Measurements from ENCODE around the gene GMEB2. TPM values are rescaled to one million over a fixed set of nuclear protein-coding genes. Genes with fewer than 3 reads are reported as not detected.
"Not testable (repeated sequence)": the region's sequence is repeated elsewhere in the genome, so short reads cannot be mapped to it uniquely, and the experiment has no call there.

GMEB2 gene
- total RNA-seq, 8 experiments from 2014 or later = 5.6 to 11.8 (median 8.4) TPM

- ATAC-seq (replicated peaks in 6 of 8) = peak in 5 of 8 experiments; percentile 8 to 44 (median 39)
- in situ Hi-C loops (cut with MboI; ENCODE audit: low pct_unique_long_range_greater_than_20kb in 2 of 9, low sequenced_read_pairs in 9 of 9, unreplicated experiment in 9 of 9) = loop anchor here in 1 of 9 experiments (25.0 kb wide), 1 partner anchor 204 kb away; no protein-coding TSS in a partner anchor
- Histone ChIP-seq H3K4me3 (peak overlapping the region; percentile 21 to 33 (median 27)), H3K27ac (peak overlapping the region in 1 of 2 donors; percentile 29), H3K4me1 (replicated peaks in 1 of 2) (peaks cover 13 to 18% of the 10 kb centered on the region in 2 donors)
- no CpG with 5 or more reads among the region's 47 CpGs for WGBS, 10 experiments
These were observed 14.4 kb upstream of the GMEB2 start for GRCh38 chr20:63641146-63641791.

- H3K27ac ChIP-seq; H3K4me3 ChIP-seq; ATAC-seq (replicated peaks in 6 of 8): not testable (repeated sequence)
- in situ Hi-C loops (cut with MboI; ENCODE audit: low pct_unique_long_range_greater_than_20kb in 2 of 9, low sequenced_read_pairs in 9 of 9, unreplicated experiment in 9 of 9) = loop anchor here in 1 of 9 experiments (25.0 kb wide), 1 partner anchor 203 kb away; no protein-coding TSS in a partner anchor
- peaks cover 13 to 18% of the 10 kb centered on the region in 2 donors for H3K4me1 ChIP-seq (replicated peaks in 1 of 2)
- no CpG with 5 or more reads among the region's 17 CpGs for WGBS, 10 experiments
These were observed 13.8 kb upstream of the GMEB2 start for GRCh38 chr20:63640686-63641085.

GRCh38 chr20:63640086-63640485, 13.2 kb upstream of the GMEB2 start:
- H3K4me1 ChIP-seq (replicated peaks in 1 of 2) = peaks cover 13 to 18% of the 10 kb centered on the region in 2 donors
- no peak overlapping the region for H3K27ac ChIP-seq
- peak in 1 of 8 experiments; percentile 3 for ATAC-seq (replicated peaks in 6 of 8)
- in situ Hi-C loops (cut with MboI; ENCODE audit: low pct_unique_long_range_greater_than_20kb in 2 of 9, low sequenced_read_pairs in 9 of 9, unreplicated experiment in 9 of 9) = loop anchor here in 1 of 9 experiments (25.0 kb wide), 1 partner anchor 203 kb away; no protein-coding TSS in a partner anchor
- no peak overlapping the region for H3K4me3 ChIP-seq
- no CpG with 5 or more reads among the region's 8 CpGs for WGBS, 10 experiments

- H3K27ac ChIP-seq = no peak overlapping the region
- H3K4me3 ChIP-seq = no peak overlapping the region
- in situ Hi-C loops (cut with MboI; ENCODE audit: low pct_unique_long_range_greater_than_20kb in 2 of 9, low sequenced_read_pairs in 9 of 9, unreplicated experiment in 9 of 9) = loop anchor here in 1 of 9 experiments (25.0 kb wide), 1 partner anchor 202 kb away; no protein-coding TSS in a partner anchor
- H3K4me1 ChIP-seq (replicated peaks in 1 of 2) = peaks cover 13 to 18% of the 10 kb centered on the region in 2 donors
- peak in 2 of 8 experiments; percentile 12 to 25 for ATAC-seq (replicated peaks in 6 of 8)
- WGBS, 10 experiments = 0 to 100% (median 94%) methylated on average over 1 to 3 of the region's 15 CpGs; no CpG with 5 or more reads in 5 of the 10 experiments
These were observed 12.4 kb upstream of the GMEB2 start for GRCh38 chr20:63639093-63639975.

GRCh38 chr20:63636752-63637628, 10.1 kb upstream of the GMEB2 start:
- ATAC-seq (replicated peaks in 6 of 8) = peak in 1 of 8 experiments; percentile 38
- peaks cover 4 to 10% of the 10 kb centered on the region in 2 donors for H3K4me1 ChIP-seq (replicated peaks in 1 of 2)
- in situ Hi-C loops (cut with MboI; ENCODE audit: low pct_unique_long_range_greater_than_20kb in 2 of 9, low sequenced_read_pairs in 9 of 9, unreplicated experiment in 9 of 9) = loop anchor here in 1 of 9 experiments (25.0 kb wide), 1 partner anchor 200 kb away; no protein-coding TSS in a partner anchor
- no peak overlapping the region for H3K27ac ChIP-seq
- no peak overlapping the region for H3K4me3 ChIP-seq
- 7 to 80% (median 34%) methylated on average over 2 to 9 of the region's 19 CpGs; no CpG with 5 or more reads in 5 of the 10 experiments for WGBS, 10 experiments

GRCh38 chr20:63635431-63636141, 8.7 kb upstream of the GMEB2 start:
- 20 to 100% (median 84%) methylated on average over 2 to 7 of the region's 15 CpGs; no CpG with 5 or more reads in 2 of the 10 experiments for WGBS, 10 experiments
- Histone ChIP-seq H3K27ac (no peak overlapping the region), H3K4me3 (no peak overlapping the region), H3K4me1 (replicated peaks in 1 of 2) (peaks cover 0 to 5% of the 10 kb centered on the region in 2 donors)
- in situ Hi-C loops (cut with MboI; ENCODE audit: low pct_unique_long_range_greater_than_20kb in 2 of 9, low sequenced_read_pairs in 9 of 9, unreplicated experiment in 9 of 9) = loop anchor here in 1 of 9 experiments (25.0 kb wide), 1 partner anchor 198 kb away; no protein-coding TSS in a partner anchor
- ATAC-seq (replicated peaks in 6 of 8) = no peak

- ATAC-seq (replicated peaks in 6 of 8) = no peak
- Histone ChIP-seq H3K4me3 (no peak overlapping the region), H3K4me1 (replicated peaks in 1 of 2) (peaks cover 3 to 12% of the 10 kb centered on the region in 2 donors), H3K27ac (no peak overlapping the region)
- in situ Hi-C loops (cut with MboI; ENCODE audit: low pct_unique_long_range_greater_than_20kb in 2 of 9, low sequenced_read_pairs in 9 of 9, unreplicated experiment in 9 of 9) = loop anchor here in 1 of 9 experiments (25.0 kb wide), 1 partner anchor 196 kb away; no protein-coding TSS in a partner anchor
- 43 to 86% (median 65%) methylated on average over 2 to 9 of the region's 9 CpGs; no CpG with 5 or more reads in 1 of the 10 experiments for WGBS, 10 experiments
These were observed 6.8 kb upstream of the GMEB2 start for GRCh38 chr20:63633732-63634131.

GRCh38 chr20:63631426-63631825, 4.5 kb upstream of the GMEB2 start:
- not testable (repeated sequence) for H3K4me3 ChIP-seq; ATAC-seq (replicated peaks in 6 of 8); H3K27ac ChIP-seq
- in situ Hi-C loops (cut with MboI; ENCODE audit: low pct_unique_long_range_greater_than_20kb in 2 of 9, low sequenced_read_pairs in 9 of 9, unreplicated experiment in 9 of 9) = loop anchor here in 1 of 9 experiments (25.0 kb wide), 1 partner anchor 194 kb away; no protein-coding TSS in a partner anchor
- H3K4me1 ChIP-seq (replicated peaks in 1 of 2) = peaks cover 7 to 16% of the 10 kb centered on the region in 2 donors
- 80 to 100% (median 96%) methylated on average over 1 to 10 of the region's 10 CpGs; no CpG with 5 or more reads in 4 of the 10 experiments for WGBS, 10 experiments

GRCh38 chr20:63630956-63631355, 4.1 kb upstream of the GMEB2 start:
- WGBS, 10 experiments = 60 to 100% (median 91%) methylated on average over 1 to 4 of the region's 6 CpGs; no CpG with 5 or more reads in 4 of the 10 experiments
- ATAC-seq (replicated peaks in 6 of 8); H3K27ac ChIP-seq; H3K4me3 ChIP-seq: not testable (repeated sequence)
- H3K4me1 ChIP-seq (replicated peaks in 1 of 2) = peaks cover 7 to 16% of the 10 kb centered on the region in 2 donors
- in situ Hi-C loops (cut with MboI; ENCODE audit: low pct_unique_long_range_greater_than_20kb in 2 of 9, low sequenced_read_pairs in 9 of 9, unreplicated experiment in 9 of 9) = loop anchor here in 1 of 9 experiments (25.0 kb wide), 1 partner anchor 194 kb away; no protein-coding TSS in a partner anchor

- in situ Hi-C loops (cut with MboI; ENCODE audit: low pct_unique_long_range_greater_than_20kb in 2 of 9, low sequenced_read_pairs in 9 of 9, unreplicated experiment in 9 of 9) = loop anchor here in 1 of 9 experiments (25.0 kb wide), 1 partner anchor 191 kb away; no protein-coding TSS in a partner anchor
- WGBS, 10 experiments = 3 to 67% (median 27%) methylated on average over 1 to 19 of the region's 22 CpGs; no CpG with 5 or more reads in 3 of the 10 experiments
- H3K4me1 ChIP-seq (replicated peaks in 1 of 2) = peaks cover 10 to 22% of the 10 kb centered on the region in 2 donors
- peak overlapping the region; percentile 5 to 70 for H3K27ac ChIP-seq
- ATAC-seq (replicated peaks in 6 of 8) = peak; percentile 29 to 70 (median 42)
- peak overlapping the region; percentile 81 to 95 (median 89) for H3K4me3 ChIP-seq
These were observed 1.5 kb upstream of the GMEB2 start for GRCh38 chr20:63628246-63628975.
